GM12892 (cell line): ENCODE measurements around the gene NOC4L.

Experiments
- POLR2A ChIP-seq: IDR thresholded peaks from 2 replicates; pipeline ENCODE4 v1.6.1; 2011; ENCODE audit warnings: low read depth, low read length, control low read depth
- TAF1 ChIP-seq: IDR thresholded peaks from 2 replicates; pipeline ENCODE4 v1.6.1; 2011; ENCODE audit warnings: low read depth, mild to moderate bottlenecking, control low read depth, low read length, borderline replicate concordance

DNA sequence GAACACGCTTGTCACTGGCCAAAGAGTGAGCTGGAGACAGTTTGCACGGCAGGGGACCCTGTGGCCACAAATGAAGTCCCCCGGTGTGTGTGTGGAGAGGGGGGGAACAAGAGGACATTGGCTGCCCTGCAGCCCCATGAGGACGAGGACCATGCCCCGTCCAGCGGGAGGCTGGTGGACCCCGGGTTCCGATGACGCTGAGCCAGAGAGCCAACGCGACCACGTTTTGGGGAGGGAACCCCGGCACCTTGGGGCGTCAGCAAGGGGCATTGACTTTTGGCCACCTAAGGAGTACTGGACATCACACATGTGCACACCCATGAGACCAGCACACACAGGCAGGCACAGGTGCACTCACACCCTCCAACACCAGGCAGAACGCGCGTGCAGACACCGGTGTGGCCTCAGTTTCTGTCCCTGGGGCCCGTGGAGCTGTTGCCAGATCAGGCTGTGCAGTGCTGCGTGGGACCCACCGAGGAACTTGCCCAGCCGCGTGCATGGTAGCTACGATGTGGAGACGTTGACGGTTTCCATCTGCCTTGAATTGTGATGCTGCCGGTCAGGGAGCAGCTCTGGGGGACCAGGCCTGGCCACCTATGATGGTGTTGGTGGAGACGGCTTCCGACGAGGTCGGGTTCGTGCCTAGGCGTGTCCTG, 26.5 kb downstream of the NOC4L start:
- TF ChIP-seq POLR2A (no peak), TAF1 (no peak)
